Inflammatory macrophage (primary cell): Measurements from ENCODE around the gene PRSS53.

Experiments used
- DNase-seq, 2 donors: peaks; one replicate each; pipeline ENCODE4 v3.0.0-alpha.2; 2020 to 2022

PRSS53 gene

DNA sequence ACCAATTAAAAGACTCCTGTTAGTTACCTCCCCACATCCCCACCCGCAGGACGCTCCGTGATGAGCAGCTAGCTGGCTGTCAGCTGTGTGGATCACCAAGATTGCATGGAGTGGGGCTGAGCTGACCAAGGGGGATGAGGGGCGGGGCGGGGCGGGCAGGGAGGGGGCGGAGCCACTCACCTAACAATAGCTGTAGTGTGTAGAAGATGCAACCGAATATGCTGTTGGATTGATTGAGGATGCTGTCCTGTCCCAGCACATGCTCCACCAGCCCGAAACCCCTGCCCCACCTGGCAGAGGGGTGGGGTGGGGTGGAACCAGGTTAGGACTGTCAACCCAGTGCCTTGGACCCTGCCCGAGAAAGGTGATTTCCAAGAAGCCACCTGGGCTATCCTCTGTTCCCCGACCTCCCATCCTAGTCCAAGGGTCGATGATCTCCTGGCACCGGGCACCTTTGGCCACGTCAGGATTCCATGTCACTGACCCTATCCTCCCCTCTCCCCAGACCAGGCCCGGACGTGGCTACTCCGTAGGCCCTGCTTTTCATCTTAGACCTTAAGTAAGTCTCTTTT, 4.5 kb upstream of the PRSS53 start:
- no peak for DNase-seq

DNA sequence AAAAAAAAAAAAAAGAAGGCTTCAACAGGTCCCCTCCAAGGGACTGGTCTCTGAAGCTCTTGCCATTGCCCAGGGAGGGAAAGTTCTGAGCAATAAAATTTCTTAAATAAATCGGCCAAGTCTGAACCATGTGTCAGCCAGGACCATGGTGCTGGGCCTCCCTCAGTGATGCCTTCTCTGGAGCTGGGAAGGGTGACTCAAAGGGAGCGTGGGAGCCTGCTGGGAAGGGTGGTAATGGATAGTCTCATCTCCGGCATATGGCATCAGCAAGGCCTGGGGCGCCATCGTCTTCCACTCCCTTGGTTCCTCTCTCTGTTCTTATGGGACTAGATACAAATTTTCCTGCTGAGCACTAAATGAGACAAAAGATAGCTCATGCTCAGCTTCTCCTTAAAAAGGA, 3.6 kb upstream of the PRSS53 start:
- no peak for DNase-seq

DNA sequence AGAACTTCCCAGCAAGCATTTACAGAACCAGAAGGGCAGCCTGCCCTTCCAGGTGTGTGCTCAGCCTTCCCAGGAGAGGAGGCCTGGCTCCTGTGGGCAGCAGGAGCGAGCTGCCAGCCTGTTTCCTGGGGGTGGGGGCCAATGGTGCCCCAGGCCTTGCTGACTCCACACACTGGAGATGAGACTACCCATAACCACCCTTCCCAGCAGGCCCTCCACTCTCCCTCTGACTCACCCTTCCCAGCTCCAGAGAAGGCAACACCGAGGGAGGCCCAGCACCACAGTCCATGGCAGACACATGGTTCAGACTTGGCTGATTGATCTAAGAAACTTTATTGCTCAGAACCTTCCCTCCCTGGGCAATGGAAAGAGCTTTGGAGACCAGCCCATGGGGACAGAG, 1.8 kb upstream of the PRSS53 start:
- no peak for DNase-seq

- no peak for DNase-seq
Measured at GRCh38 chr16:31089199-31089598, 456 bp upstream of the PRSS53 start.

DNA sequence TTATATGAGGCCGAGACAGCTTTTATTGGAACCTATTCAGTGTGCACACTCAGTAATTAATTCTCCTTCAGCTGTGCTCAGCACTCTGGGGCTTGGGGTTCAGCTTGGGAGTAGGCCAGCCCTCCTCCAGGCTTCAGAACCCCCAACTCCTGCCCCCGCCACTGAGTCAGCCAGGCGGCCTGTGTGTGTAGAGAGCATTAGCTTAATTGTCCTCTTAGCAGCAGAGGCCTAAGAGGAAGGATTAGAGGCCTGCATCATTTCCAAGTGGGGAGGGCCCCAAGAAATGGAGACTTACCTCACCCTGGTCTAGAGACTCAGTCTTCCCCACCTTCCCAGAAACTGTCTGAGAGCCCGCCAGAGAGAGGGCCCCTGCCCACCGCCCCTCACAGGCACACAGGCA, 772 bp downstream of the PRSS53 start:
- DNase-seq: no peak

- DNase-seq: no peak
Measured at GRCh38 chr16:31087481-31087880, 1.3 kb downstream of the PRSS53 start.

- no peak for DNase-seq
Measured at GRCh38 chr16:31086629-31086906, 2.2 kb downstream of the PRSS53 start.

- no peak for DNase-seq
Measured at GRCh38 chr16:31085873-31086628, 2.7 kb downstream of the PRSS53 start.

- DNase-seq: no peak
Measured at GRCh38 chr16:31085411-31085810, 3.3 kb downstream of the PRSS53 start.

GRCh38 chr16:31084584-31085302, 4.0 kb downstream of the PRSS53 start:
- no peak for DNase-seq

- DNase-seq: no peak
Measured at GRCh38 chr16:31083981-31084380, 4.8 kb downstream of the PRSS53 start.

DNA sequence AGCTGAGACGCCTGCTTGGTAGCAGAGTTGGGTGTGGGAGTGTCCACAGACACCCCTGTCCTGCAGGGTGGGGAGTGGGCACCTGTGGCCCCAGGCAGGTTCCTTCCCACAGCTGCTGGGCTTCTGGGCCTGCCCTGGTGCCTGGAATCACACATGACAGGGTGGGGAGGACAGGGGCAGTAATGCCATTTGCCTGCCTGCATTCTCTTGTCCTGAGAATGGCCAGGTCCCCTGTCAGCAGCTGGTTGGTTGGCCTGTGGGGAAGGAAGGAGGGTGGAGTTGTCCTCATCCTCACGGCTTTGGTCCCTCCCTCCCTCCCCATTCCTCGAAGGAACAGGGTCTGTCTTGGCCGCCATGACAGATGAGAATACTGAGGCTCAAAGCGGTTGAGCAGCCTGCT, 5.2 kb downstream of the PRSS53 start:
- no peak for DNase-seq

- DNase-seq: no peak
Measured at GRCh38 chr16:31083081-31083480, 5.7 kb downstream of the PRSS53 start.

DNA sequence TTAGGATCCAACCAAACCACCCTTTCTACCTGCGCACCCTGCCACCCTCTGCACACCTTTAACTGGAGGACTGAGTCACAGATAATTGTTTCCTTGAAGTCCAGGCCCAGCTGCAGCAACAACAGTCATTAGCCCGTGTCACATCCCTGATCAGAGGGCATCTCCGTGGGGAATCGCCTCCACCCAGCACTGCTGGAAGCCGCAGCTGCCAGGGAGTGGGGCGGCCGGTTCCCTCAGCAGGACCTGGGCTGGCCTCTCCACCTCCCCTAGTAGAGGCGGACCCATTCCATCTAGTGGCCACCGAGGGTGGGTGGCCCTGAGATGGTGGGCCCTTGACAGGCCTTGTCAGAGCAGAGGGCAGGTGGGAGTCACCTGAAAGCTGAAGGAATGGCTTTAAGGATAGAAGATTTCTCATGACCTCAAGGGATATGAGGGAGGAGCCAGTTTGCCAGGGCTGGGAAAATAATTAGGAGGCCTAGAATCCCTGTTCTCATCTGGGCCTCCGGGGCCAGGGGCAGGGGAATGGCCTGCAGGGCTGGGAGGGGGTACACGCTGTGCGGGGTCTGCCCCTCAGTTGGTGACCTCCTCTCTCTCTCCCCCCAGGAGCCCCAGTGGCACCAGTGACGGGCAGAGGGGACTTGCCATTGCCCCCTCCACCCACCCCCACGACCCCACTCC, 6.2 kb downstream of the PRSS53 start:
- no peak for DNase-seq

DNA sequence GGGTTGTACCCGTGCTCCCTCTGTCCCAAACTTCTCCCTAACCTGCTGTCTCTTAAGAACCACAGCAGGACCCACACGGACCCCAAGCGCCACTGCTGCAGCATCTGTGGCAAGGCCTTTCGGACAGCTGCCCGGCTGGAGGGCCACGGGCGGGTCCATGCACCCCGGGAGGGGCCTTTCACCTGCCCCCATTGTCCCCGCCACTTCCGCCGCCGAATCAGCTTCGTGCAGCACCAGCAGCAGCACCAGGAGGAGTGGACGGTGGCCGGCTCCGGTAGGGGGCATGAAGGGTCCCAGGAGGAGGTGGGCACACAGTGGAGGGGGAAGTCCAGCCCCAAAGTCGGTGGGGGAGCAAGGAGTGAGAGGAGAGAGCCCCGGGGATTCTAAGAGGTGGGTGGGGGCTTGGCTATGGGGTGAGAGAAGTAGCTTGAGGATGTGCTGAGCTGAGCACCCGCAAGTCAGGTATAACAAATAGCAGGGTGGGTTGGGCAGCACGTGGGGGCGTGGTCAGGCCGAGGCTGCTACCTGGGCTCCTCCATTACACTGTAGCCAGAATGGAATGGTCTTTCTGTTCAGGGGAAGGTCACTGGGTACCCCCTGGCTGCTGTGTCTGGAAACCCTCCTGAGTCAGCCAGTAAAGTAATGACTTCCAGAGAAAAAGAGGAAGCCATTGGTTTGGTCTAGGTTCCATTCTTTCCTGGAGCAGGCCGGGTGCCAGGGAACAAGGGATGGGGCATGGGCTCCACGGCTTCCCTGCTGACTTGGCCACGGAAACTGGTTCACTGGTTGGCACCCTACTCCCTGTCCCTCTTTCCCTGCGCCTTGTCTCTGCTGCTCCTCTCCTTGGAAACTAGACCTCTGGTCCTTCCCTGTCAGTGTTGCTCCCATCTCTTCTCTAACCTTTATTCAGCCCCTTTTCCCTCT, 7.1 kb downstream of the PRSS53 start:
- peak; percentile 4 for DNase-seq

- DNase-seq: no peak
Measured at GRCh38 chr16:31080756-31081419, 7.9 kb downstream of the PRSS53 start.

DNA sequence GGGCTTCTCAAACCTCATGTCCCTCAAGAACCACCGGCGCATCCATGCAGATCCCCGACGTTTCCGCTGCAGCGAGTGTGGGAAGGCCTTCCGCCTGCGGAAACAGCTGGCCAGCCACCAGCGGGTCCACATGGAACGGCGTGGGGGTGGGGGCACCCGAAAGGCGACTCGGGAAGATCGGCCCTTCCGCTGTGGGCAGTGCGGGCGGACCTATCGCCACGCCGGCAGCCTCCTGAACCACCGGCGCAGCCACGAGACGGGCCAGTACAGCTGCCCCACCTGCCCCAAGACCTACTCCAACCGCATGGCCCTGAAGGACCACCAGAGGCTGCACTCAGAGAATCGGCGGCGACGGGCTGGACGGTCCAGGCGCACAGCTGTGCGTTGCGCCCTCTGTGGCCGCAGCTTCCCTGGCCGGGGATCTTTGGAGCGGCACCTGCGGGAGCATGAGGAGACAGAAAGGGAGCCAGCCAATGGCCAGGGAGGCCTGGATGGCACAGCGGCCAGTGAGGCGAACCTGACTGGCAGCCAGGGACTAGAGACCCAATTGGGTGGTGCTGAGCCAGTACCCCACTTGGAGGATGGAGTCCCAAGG, 8.6 kb downstream of the PRSS53 start:
- no peak for DNase-seq

DNA sequence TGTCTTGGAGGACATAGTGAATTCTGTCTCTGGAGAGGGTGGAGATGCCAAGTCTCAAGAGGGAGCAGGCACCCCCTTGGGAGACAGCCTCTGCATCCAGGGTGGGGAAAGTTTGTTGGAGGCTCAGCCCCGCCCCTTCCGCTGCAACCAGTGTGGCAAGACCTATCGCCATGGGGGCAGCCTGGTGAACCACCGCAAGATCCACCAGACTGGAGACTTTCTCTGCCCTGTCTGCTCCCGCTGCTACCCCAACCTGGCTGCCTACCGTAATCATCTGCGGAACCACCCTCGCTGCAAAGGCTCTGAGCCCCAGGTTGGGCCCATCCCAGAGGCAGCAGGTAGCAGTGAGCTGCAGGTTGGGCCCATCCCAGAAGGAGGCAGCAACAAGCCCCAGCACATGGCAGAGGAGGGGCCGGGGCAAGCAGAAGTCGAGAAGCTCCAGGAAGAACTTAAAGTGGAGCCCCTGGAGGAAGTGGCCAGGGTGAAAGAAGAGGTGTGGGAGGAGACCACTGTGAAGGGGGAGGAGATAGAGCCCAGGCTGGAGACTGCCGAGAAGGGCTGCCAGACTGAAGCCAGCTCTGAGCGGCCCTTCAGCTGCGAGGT, 9.3 kb downstream of the PRSS53 start:
- DNase-seq: peak; percentile 44 to 68

DNA sequence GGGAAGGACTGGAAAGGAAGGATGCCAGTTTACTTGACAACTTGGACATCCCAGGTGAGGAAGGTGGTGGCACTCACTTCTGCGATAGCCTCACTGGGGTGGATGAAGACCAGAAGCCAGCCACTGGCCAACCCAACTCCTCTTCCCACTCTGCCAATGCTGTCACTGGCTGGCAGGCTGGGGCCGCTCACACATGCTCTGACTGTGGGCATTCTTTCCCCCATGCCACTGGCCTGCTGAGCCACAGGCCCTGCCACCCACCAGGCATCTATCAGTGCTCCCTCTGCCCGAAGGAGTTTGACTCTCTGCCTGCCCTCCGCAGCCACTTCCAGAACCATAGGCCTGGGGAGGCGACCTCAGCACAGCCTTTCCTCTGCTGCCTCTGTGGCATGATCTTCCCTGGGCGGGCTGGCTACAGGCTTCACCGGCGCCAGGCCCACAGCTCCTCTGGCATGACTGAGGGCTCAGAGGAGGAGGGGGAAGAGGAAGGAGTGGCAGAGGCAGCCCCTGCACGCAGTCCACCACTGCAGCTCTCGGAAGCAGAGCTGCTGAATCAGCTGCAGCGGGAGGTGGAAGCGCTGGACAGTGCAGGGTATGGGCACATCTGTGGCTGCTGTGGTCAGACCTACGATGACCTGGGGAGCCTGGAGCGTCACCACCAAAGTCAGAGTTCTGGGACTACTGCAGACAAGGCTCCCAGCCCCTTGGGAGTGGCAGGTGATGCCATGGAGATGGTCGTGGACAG, 10.0 kb downstream of the PRSS53 start:
- DNase-seq: no peak
